ENCODE data around the gene GXYLT1. TPM values are rescaled to one million over a fixed set of nuclear protein-coding genes. Genes with fewer than 3 reads are reported as not detected.

The GXYLT1 gene
- polyA plus RNA-seq, 1 of the 3 experiments (the other 2 are of a cell fraction), result 5.0 TPM

GRCh38 chr12:42097971-42098370, 46.7 kb downstream of the GXYLT1 start (continued):
- no peak for TF ChIP-seq IRF3 (IDR thresholded peaks at IDR 0.05; ENCODE audit: low read depth, low read length)
- TF ChIP-seq MAX (IDR thresholded peaks at IDR 0.05; ENCODE audit: low read depth), result no peak

- TF ChIP-seq RAD21 (IDR thresholded peaks at IDR 0.05; ENCODE audit: low read length), result no peak
- TF ChIP-seq NFIC (IDR thresholded peaks at IDR 0.05; ENCODE audit: borderline replicate concordance), result no peak
- TF ChIP-seq GATA2 (CRISPR knock-in tag; IDR thresholded peaks at IDR 0.05), result no peak
- TF ChIP-seq TAF1 (IDR thresholded peaks at IDR 0.05; ENCODE audit: borderline replicate concordance, low read depth, low read length), result no peak
- no peak for TF ChIP-seq MXI1 (IDR thresholded peaks at IDR 0.05; ENCODE audit: low read depth, low read length)
- peak; percentile 84 for TF ChIP-seq FOSL2 (IDR thresholded peaks at IDR 0.05; ENCODE audit: borderline replicate concordance, low read depth)
- no peak for TF ChIP-seq RCOR1 (IDR thresholded peaks at IDR 0.05; ENCODE audit: low read length)
- TF ChIP-seq PBX3 (IDR thresholded peaks at IDR 0.05), result 0 out of 2 replicates have a peak, but pooled peaks have one; percentile 5
- TF ChIP-seq TCF12 (IDR thresholded peaks at IDR 0.05), result peak; percentile 30; the same call in 1 of the 2 replicates
- TF ChIP-seq ELF1 (IDR thresholded peaks at IDR 0.05), result no peak
- TF ChIP-seq USF2 (IDR thresholded peaks at IDR 0.05; ENCODE audit: borderline replicate concordance, low read depth, low read length), result no peak
- TF ChIP-seq MEF2A (IDR thresholded peaks at IDR 0.05; ENCODE audit: borderline replicate concordance, low read depth), result no peak
- no peak for TF ChIP-seq FOXJ3 (CRISPR knock-in tag; IDR thresholded peaks at IDR 0.05)
- peak; percentile 58; the same call in 1 of the 2 replicates for TF ChIP-seq YY1 (IDR thresholded peaks at IDR 0.05; ENCODE audit: low read depth)
- peak; percentile 80 for TF ChIP-seq JUND (IDR thresholded peaks at IDR 0.05)
- TF ChIP-seq EZH2phosphoT487 (IDR thresholded peaks at IDR 0.05; ENCODE audit: borderline replicate concordance, low read depth), result no peak
- ChIA-PET POLR2A (no interaction called here), CTCF (no interaction called here)
- H3K27me3 ChIP-seq (ENCODE audit: insufficient read depth), result no peaks in the 10 kb centered on the region
- peaks cover 10 to 13% of the 10 kb centered on the region in 2 experiments for H3K36me3 ChIP-seq (replicated peaks in 1 of 2; ENCODE audit: control insufficient read depth in 1 of 2, insufficient read depth in 2 of 2, low read length in 1 of 2)
- H3K4me1 ChIP-seq (ENCODE audit: control insufficient read depth in 1 of 2, insufficient read depth in 2 of 2, low read depth in 1 of 2, low read length in 1 of 2), result peaks cover 9 to 38% of the 10 kb centered on the region in 2 experiments; a peak in 3 of 4 replicates
- no peaks in the 10 kb centered on the region for H3K9me3 ChIP-seq
- peaks cover 16% of the 10 kb centered on the region for H3F3A ChIP-seq (replicated peaks; ENCODE audit: insufficient read depth)
- 46% methylated on average over 5 of the region's 5 CpGs for WGBS (ENCODE audit: low lambda C conversion rate)
- no peak overlapping the region for H3K9ac ChIP-seq
- no peak overlapping the region for H2AFZ ChIP-seq (ENCODE audit: low read depth)
- peak overlapping the region in 1 of 2 experiments; percentile 50; a peak in 1 of 4 replicates for H3K27ac ChIP-seq (ENCODE audit: low read depth in 2 of 2, low read length in 1 of 2)
- H3K4me3 ChIP-seq (ENCODE audit: low read depth in 2 of 2, low read length in 1 of 2), result no peak overlapping the region
- no peaks in the 10 kb centered on the region for H3K79me2 ChIP-seq (ENCODE audit: insufficient read depth)
- H4K20me1 ChIP-seq (ENCODE audit: insufficient read depth), result no peaks in the 10 kb centered on the region
- no peak for DNase-seq
- H3K4me2 ChIP-seq, result 0 out of 2 replicates have a peak overlapping the region, but pooled peaks have one; percentile 22
- no peaks in the 10 kb centered on the region for H3K9me2 ChIP-seq
These were observed 50.4 kb downstream of the GXYLT1 start for GRCh38 chr12:42094277-42094676.
